SH-SY5Y (cell line): ENCODE data around the gene EXO5.

Experiments used
- GATA2 ChIP-seq: IDR thresholded peaks from 2 replicates; pipeline ENCODE4 v1.6.1; 2011; ENCODE audit warnings: mild to moderate bottlenecking, low read depth, low read length
- GATA3 ChIP-seq: IDR thresholded peaks from 2 replicates; pipeline ENCODE4 v1.6.1; 2011; ENCODE audit warnings: low read depth, mild to moderate bottlenecking, low read length, moderate library complexity

Gene EXO5, protein sequence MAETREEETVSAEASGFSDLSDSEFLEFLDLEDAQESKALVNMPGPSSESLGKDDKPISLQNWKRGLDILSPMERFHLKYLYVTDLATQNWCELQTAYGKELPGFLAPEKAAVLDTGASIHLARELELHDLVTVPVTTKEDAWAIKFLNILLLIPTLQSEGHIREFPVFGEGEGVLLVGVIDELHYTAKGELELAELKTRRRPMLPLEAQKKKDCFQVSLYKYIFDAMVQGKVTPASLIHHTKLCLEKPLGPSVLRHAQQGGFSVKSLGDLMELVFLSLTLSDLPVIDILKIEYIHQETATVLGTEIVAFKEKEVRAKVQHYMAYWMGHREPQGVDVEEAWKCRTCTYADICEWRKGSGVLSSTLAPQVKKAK

GRCh38 chr1:40508375-40509341 is at the start of gene EXO5:
EXO5 (plus strand) TSS chr1:40508767; CDS start chr1:40514545, 5,778 bp downstream.
- TF ChIP-seq GATA3, result no peak
- no peak for TF ChIP-seq GATA2

DNA sequence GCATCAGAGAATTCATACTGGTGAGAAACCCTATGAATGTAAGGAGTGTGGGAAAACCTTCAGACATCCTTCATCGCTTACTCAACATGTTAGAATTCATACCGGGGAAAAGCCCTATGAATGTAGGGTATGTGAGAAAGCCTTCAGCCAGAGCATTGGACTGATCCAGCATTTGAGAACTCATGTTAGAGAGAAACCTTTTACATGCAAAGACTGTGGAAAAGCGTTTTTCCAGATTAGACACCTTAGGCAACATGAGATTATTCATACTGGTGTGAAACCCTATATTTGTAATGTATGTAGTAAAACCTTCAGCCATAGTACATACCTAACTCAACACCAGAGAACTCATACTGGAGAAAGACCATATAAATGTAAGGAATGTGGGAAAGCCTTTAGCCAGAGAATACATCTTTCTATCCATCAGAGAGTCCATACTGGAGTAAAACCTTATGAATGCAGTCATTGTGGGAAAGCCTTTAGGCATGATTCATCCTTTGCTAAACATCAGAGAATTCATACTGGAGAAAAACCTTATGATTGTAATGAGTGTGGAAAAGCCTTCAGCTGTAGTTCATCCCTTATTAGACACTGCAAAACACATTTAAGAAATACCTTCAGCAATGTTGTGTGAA is 45.5 kb upstream of the EXO5 start:
- TF ChIP-seq GATA3, result no peak
- TF ChIP-seq GATA2, result no peak

- TF ChIP-seq GATA2, result no peak
- no peak for TF ChIP-seq GATA3
These were observed 39.2 kb upstream of the EXO5 start for GRCh38 chr1:40469327-40469726.

DNA sequence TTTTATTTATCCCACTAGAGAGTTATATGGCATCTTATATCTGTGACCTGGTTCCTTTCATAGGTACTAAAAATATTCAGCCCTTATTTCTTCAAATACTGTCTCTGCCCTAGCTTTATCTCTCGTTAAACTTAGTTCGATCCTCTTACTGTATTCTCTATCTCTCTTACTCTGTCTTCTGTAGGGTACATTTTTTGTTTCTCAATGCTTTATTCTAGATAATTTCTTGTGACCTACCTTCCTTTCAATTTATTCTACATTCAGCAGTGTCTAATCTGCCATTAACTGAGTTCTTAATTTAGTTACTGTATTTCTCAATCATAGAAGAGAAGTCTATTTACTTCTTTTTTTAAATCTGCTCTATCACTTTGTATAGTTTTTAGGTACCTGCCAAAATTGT is 33.3 kb upstream of the EXO5 start:
- TF ChIP-seq GATA3 (no peak), GATA2 (no peak)

GRCh38 chr1:40476924-40477677 is 31.5 kb upstream of the EXO5 start, which contains the start of gene ZFP69:
ZFP69 (plus strand) TSS chr1:40477290; CDS start chr1:40479362, 2,072 bp downstream.
- TF ChIP-seq GATA2 (no peak), GATA3 (no peak)

- TF ChIP-seq GATA2 (no peak), GATA3 (no peak)
These were observed 30.9 kb upstream of the EXO5 start for GRCh38 chr1:40477678-40478053.

GRCh38 chr1:40478276-40478675 is 30.3 kb upstream of the EXO5 start:
- TF ChIP-seq GATA3 (no peak), GATA2 (no peak)

GRCh38 chr1:40479156-40479555 is 29.4 kb upstream of the EXO5 start:
- no peak for TF ChIP-seq GATA3
- TF ChIP-seq GATA2, result no peak

DNA sequence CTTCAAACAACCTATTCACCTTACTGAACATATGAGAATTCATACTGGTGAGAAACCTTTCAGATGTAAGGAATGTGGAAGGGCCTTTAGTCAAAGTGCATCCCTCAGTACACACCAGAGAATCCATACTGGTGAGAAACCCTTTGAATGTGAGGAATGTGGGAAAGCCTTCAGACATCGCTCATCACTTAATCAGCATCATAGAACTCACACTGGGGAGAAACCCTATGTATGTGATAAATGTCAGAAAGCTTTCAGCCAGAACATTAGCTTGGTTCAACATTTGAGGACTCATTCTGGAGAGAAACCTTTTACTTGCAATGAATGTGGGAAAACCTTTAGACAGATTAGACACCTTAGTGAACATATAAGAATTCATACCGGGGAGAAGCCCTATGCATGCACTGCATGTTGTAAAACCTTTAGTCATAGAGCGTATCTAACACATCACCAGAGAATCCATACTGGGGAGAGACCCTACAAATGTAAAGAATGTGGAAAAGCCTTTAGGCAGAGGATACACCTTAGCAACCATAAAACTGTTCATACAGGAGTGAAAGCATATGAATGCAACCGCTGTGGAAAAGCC is 13.2 kb upstream of the EXO5 start:
- TF ChIP-seq GATA2 (no peak), GATA3 (no peak)

DNA sequence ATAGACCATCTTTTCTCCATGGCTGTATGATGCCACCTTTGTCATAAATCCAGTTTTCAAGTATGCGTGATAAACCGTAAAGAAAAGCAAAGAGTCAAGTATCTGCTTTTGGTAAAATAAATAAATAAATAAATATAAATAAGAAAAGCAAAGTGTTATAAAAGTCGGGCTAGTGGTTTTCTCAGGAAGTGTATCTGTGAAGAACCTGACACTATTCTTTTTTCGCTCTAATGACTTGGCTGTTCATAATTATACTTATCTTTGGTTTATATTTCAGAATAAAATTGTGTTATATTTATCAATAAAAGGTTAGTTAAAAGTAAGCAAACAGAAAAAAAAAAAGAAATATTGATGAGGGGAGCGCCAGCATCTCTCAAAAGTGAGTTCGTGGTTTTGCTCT is 594 bp upstream of the EXO5 start:
- TF ChIP-seq GATA2 (no peak), GATA3 (no peak)

- TF ChIP-seq GATA3 (no peak), GATA2 (no peak)
These were observed 10.9 kb downstream of the EXO5 start for GRCh38 chr1:40519517-40519916.

- TF ChIP-seq GATA3 (no peak), GATA2 (no peak)
These were observed 22.3 kb downstream of the EXO5 start for GRCh38 chr1:40530735-40531380.
